Sigmoid colon (tissue), 7 donors: ENCODE data around the gene PDE6G. TPM values are rescaled to one million over a fixed set of nuclear protein-coding genes. Genes with fewer than 3 reads are reported as not detected.

Experiments used
- DNase-seq: peaks from one replicate; pipeline ENCODE4 v3.0.0-alpha.2; 2019
- H3K27ac ChIP-seq, 4 donors: fragments of 200-600 bp; sonication (generic); one replicate each; pipeline ENCODE4 v1.5.1; 2016 to 2019; ENCODE audit warnings: mild to moderate bottlenecking in 1 of 4
- H3K27me3 ChIP-seq, 3 donors: fragments of 200-600 bp; sonication (generic); one replicate each; pipeline ENCODE4 v1.5.1; 2019; ENCODE audit warnings: mild to moderate bottlenecking in 1 of 3
- H3K36me3 ChIP-seq, 4 donors: fragments of 200-600 bp; sonication (generic); one replicate each; pipeline ENCODE4 v1.5.1; 2016 to 2019
- H3K4me1 ChIP-seq, 4 donors: fragments of 200-600 bp; sonication (generic); one replicate each; pipeline ENCODE4 v1.5.1; 2017 to 2019
- H3K4me3 ChIP-seq, 4 donors: fragments of 200-600 bp; sonication (generic); one replicate each; pipeline ENCODE4 v1.5.1; 2017 to 2019; ENCODE audit warnings: mild to moderate bottlenecking in 2 of 4, moderate library complexity in 1 of 4
- H3K9me3 ChIP-seq, 4 donors: fragments of 200-600 bp in 3 of 4; sonication (generic) in 3 of 4; one replicate each; pipeline versions ENCODE4 v1.5.1 to v1.6.1; 2013 to 2019
- EP300 ChIP-seq, 4 donors: sonication (generic); formaldehyde crosslinking; IDR thresholded peaks; one replicate each; pipeline ENCODE4 v1.6.1; 2017; ENCODE audit warnings: antibody characterized with exemption in 4 of 4
- POLR2A ChIP-seq, 2 donors: fragments of 450-650 bp; IDR thresholded peaks; one replicate each; pipeline ENCODE4 v1.6.1; 2016; ENCODE audit warnings: antibody characterized with exemption in 2 of 2, mild to moderate bottlenecking in 2 of 2, moderate library complexity in 2 of 2
- POLR2AphosphoS5 ChIP-seq, 4 donors: sonication (generic); formaldehyde crosslinking; IDR thresholded peaks; one replicate each; pipeline ENCODE4 v1.6.1; 2017; ENCODE audit warnings: antibody characterized with exemption in 4 of 4
- WGBS, 2 donors: extraction: QIAGEN DNeasy Blood & Tissue Kit; methylation state at CpG; one replicate each; pipeline ENCODE4 v1.1.7; 2013; 5-methylcytosine and 5-hydroxymethylcytosine counted together
- intact Hi-C: fragments of 100-400 bp; cut with DNase I; formaldehyde crosslinking; loops from one replicate; pipeline ENCODE4 v1.15.1; 2023
- polyA plus RNA-seq, 3 donors: library from polyadenylated mRNA; stranded (reverse); fragments of 200-250 nt; gene quantifications; one replicate each; pipeline ENCODE4 v1.2.3, GENCODE V29; 2013
- total RNA-seq, 4 donors: library from RNA; depleted of rRNA; stranded (reverse); fragments of >200 nt; gene quantifications; one replicate each; pipeline ENCODE4 v1.1.0, GENCODE V29; 2016
- TF ChIP-seq, protein P1 (sequence below), 4 experiments: fragments of 450-650 bp in 3 of 4; fragments of 200-600 bp in 1 of 4; IDR thresholded peaks; one replicate each; pipeline ENCODE4 v1.5.1; 2016 to 2019; ENCODE audit warnings: antibody characterized with exemption in 4 of 4, mild to moderate bottlenecking in 3 of 4, moderate library complexity in 2 of 4
- donor health status: healthy with polysubstance abuse.
- donor health status: Bipolar disorder and iron deficiency.
- donor health status: healthy.

Gene PDE6G
- total and polyA plus RNA-seq, 7 donors: 2.3 to 4.4 (median 3.7) TPM; not detected in 4

GRCh38 chr17:81701288-81702071 lies 45.1 kb upstream of the PDE6G start:
- Histone ChIP-seq H3K9me3 (no peaks in the 10 kb centered on the region), H3K27me3 (no peaks in the 10 kb centered on the region), H3K36me3 (peaks cover 22 to 74% (median 25%) of the 10 kb centered on the region in 4 donors), H3K4me1 (peaks cover 0 to 39% (median 32%) of the 10 kb centered on the region in 4 donors), H3K4me3 (peak overlapping the region in 1 of 4 donors; percentile 92), H3K27ac (peak overlapping the region in 3 of 4 donors; percentile 95 to 98 (median 96))
- intact Hi-C loops: loop anchor here (2.0 kb wide), 1 partner anchor 17 kb away; the partner anchor contains the start of gene HGS
- 67 to 77% methylated on average over 23 of the region's 23 CpGs for WGBS, 2 donors
- DNase-seq: no peak
- TF ChIP-seq, protein P1, sequence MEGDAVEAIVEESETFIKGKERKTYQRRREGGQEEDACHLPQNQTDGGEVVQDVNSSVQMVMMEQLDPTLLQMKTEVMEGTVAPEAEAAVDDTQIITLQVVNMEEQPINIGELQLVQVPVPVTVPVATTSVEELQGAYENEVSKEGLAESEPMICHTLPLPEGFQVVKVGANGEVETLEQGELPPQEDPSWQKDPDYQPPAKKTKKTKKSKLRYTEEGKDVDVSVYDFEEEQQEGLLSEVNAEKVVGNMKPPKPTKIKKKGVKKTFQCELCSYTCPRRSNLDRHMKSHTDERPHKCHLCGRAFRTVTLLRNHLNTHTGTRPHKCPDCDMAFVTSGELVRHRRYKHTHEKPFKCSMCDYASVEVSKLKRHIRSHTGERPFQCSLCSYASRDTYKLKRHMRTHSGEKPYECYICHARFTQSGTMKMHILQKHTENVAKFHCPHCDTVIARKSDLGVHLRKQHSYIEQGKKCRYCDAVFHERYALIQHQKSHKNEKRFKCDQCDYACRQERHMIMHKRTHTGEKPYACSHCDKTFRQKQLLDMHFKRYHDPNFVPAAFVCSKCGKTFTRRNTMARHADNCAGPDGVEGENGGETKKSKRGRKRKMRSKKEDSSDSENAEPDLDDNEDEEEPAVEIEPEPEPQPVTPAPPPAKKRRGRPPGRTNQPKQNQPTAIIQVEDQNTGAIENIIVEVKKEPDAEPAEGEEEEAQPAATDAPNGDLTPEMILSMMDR (IDR thresholded peaks at IDR 0.05): no peak

DNA sequence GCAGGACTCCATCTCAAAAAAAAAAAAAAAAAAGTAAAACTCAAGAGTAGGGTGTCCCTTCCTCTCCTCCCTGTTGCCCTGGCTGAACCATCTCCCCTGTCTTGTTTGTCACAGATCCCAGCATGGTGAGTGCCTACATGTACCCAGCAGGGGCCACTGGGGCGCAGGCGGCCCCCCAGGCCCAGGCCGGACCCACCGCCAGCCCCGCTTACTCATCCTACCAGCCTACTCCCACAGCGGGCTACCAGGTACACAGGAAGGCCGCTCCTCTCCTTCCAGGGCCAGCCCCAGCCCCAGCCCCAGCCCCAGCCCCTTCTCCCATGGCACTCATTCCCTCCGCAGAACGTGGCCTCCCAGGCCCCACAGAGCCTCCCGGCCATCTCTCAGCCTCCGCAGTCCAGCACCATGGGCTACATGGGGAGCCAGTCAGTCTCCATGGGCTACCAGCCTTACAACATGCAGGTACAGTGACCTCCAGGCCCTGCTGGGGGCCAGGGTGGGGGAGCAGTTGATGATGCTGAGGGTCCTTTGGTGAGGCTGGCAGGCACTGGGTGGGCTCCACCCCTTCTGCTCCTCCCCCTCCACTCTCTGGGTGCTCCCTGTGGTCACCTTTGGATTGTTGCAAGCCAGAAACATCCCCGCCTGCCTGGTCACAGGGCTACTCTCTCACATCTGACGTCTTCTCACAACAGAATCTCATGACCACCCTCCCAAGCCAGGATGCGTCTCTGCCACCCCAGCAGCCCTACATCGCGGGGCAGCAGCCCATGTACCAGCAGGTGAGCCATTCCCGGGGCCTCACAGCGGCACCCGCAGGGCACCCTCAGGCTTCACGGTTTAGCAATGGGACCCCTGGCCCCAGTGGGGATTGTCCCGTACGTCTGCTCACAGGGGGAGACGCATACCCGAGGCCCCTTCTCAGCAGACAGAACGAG lies 44.3 kb upstream of the PDE6G start:
- Histone ChIP-seq H3K27me3 (no peaks in the 10 kb centered on the region), H3K4me1 (peaks cover 0 to 39% (median 32%) of the 10 kb centered on the region in 4 donors), H3K36me3 (peaks cover 30 to 74% (median 31%) of the 10 kb centered on the region in 4 donors), H3K9me3 (no peaks in the 10 kb centered on the region), H3K27ac (no peak overlapping the region), H3K4me3 (no peak overlapping the region)
- no peak for TF ChIP-seq POLR2A (IDR thresholded peaks at IDR 0.05)
- no peak for TF ChIP-seq EP300 (IDR thresholded peaks at IDR 0.05)
- no peak for TF ChIP-seq POLR2AphosphoS5 (IDR thresholded peaks at IDR 0.05)
- TF ChIP-seq, protein P1 (IDR thresholded peaks at IDR 0.05): no peak
- no peak for DNase-seq
- intact Hi-C loops: no loop called here
- WGBS, 2 donors: 91 to 92% methylated on average over 25 of the region's 25 CpGs

- Histone ChIP-seq H3K9me3 (no peaks in the 10 kb centered on the region), H3K27me3 (no peaks in the 10 kb centered on the region), H3K27ac (no peak overlapping the region), H3K4me3 (no peak overlapping the region), H3K4me1 (peaks cover 0 to 22% (median 20%) of the 10 kb centered on the region in 4 donors), H3K36me3 (peaks cover 48 to 93% (median 56%) of the 10 kb centered on the region in 4 donors)
- 89 to 90% methylated on average over 25 of the region's 25 CpGs for WGBS, 2 donors
- no peak for DNase-seq
- intact Hi-C loops: no loop called here
- TF ChIP-seq POLR2AphosphoS5 (IDR thresholded peaks at IDR 0.05) (no peak), EP300 (IDR thresholded peaks at IDR 0.05) (no peak), POLR2A (IDR thresholded peaks at IDR 0.05) (no peak)
- TF ChIP-seq, protein P1 (IDR thresholded peaks at IDR 0.05): no peak
Observed at GRCh38 chr17:81697261-81698044, 41.1 kb upstream of the PDE6G start.

GRCh38 chr17:81696218-81696941 lies 40.0 kb upstream of the PDE6G start:
- H3K9me3 ChIP-seq: no peaks in the 10 kb centered on the region
- no peak for DNase-seq
- H3K36me3 ChIP-seq: peaks cover 53 to 99% (median 66%) of the 10 kb centered on the region in 4 donors
- no peak overlapping the region for H3K4me3 ChIP-seq
- intact Hi-C loops: no loop called here
- H3K27ac ChIP-seq: no peak overlapping the region
- 96 to 97% methylated on average over 40 of the region's 40 CpGs for WGBS, 2 donors
- H3K4me1 ChIP-seq: peaks cover 0 to 11% (median 9%) of the 10 kb centered on the region in 4 donors
- H3K27me3 ChIP-seq: no peaks in the 10 kb centered on the region
- TF ChIP-seq, protein P1 (IDR thresholded peaks at IDR 0.05): no peak
- TF ChIP-seq POLR2AphosphoS5 (IDR thresholded peaks at IDR 0.05): no peak
- TF ChIP-seq POLR2A (IDR thresholded peaks at IDR 0.05): no peak
- TF ChIP-seq EP300 (IDR thresholded peaks at IDR 0.05): no peak
